Measurements from ENCODE around the gene P2RX1.
A peak's percentile ranks its signal among the peaks of the same experiment; 100 is the strongest.
"Not testable (repeated sequence)": the region's sequence is repeated elsewhere in the genome, so short reads cannot be mapped to it uniquely, and the experiment has no call there.

Gene P2RX1

DNA sequence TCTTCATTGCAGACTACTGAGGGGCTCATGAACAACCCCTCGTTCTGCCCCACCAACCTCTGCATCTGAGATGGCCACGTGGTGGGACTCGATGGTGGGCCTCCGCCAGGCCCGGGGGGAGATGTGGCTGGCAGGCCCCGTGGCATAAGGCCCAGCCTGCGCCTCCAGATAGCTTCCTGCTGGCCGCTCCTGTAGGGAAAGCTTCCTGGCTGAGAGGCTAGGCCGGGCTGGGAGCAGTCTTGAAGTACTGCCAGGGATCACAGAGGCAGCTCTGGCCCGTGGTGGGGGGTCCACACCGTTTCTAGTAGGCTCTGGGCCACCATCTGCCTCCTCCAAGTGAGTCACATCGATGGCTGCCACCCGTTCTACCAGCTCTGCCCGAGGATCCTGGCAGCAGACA, 31.0 kb downstream of the P2RX1 start:
- no peak for DNase-seq

DNA sequence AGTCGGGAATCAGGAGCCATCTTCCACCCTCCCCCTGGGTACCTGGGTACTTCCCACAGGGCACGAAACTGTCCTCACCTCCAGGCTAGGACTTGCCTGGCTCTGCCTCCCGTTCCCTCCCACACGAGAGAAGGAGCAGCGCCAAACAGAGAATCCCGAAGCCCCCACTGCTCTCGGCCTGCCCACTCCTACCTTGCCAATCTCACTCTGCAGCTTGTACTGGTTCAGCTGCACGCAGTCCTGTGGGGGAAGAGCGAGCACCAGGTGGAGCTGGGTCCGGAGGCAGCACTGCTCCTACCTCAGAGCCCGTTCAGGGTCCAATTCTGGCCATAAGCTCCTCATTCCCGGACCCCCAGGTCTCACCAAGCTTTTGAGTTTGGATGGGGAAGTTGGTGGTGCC, 32.1 kb downstream of the P2RX1 start:
- no peak for DNase-seq

DNA sequence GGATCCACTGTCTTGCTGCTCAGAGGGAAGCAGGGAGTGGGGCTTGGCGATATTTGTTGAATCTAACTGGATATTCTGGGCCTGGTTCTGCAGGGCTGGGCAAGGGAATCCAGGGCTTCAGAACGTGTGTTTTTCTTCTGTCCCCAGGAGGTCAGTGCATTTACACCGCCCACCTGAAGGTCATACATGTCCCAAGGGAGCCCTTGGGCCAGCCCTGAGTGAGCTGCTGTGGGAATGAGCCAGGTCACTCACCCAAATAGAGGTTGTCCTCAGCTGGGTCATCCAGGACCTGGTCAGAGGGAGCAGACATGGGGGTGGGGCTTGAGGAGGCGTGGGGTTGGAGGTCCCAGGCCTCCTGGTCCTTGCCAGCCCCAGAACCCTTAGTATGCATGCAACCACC, 34.0 kb downstream of the P2RX1 start:
- no peak for DNase-seq

DNA sequence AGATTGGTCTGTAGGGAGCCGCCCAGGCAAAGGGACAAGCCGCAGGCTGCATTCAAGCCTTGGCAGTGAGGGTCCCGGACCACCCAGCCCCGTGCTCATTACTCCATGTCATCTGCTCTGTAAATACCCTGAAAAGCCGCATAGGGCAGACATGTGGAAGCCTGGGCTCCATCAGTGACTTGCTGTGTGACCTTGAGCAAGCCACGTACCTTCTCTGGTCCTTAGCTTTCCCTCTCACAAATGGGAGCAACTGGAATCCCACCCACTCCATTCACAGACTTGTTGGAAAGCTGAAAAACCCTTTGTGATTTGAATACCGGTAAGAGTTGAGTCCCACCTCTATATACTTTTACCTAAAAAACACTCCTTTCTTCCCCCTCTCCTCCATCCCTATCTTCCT, 35.3 kb downstream of the P2RX1 start:
- DNase-seq, result no peak

DNA sequence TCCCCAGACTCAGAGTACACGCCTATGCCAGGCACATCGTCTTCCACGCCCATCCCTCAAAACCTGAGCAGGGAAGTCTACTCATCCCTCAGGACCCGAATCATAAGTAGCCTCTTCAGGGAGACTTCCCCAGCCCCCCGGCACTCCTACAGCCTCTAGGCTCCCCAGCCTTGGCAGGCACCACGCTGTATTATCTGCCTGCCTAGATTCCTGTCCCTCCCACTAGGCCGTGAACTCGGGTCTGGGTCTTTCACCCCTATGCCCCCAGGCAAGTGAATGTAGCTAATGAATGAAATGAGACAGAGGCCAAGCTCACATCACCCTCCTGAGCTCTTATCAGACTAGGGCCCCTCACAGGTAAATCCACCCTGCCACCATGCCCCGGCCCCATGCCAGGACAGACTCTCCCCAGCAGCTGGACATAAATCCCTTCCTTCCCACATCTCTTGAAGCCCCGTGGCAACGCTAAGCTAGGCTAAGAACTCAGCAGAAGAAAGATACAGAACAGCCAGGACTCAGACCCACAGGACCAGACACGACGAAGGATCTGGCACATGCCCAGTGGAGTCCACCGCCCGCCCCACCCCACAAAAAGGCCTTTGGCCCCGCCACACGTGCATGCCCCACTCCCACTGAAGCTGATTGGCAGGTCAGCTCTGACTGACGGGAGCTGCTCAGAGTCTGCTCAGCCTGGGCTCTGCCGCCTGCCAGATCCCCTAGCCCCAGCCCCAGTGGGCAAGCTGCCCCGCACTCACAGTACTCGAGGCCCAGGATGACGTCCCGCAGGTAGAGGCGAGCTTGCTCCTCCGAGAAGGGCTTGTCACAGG, 36.5 kb downstream of the P2RX1 start:
- no peak for DNase-seq

DNA sequence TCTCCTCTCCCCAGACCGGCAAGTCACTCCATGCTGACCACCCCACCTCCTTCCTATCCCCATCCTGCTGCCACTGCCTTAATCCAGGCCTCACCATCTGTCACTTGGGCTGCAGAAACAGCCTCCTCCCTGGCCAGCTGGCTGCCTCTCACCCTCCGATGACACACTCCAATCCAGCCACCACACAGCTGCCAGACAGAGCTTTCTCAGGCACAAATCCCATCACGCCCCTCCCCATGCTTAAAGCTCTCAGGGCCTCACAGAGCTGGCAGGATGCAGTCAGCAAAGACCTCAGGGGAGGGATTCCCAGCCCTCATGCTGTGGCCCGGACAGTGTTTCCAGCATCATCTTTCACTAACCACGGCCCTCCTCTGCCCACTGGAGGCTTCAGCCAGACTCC, 37.1 kb downstream of the P2RX1 start:
- DNase-seq, result peak; percentile 86

DNA sequence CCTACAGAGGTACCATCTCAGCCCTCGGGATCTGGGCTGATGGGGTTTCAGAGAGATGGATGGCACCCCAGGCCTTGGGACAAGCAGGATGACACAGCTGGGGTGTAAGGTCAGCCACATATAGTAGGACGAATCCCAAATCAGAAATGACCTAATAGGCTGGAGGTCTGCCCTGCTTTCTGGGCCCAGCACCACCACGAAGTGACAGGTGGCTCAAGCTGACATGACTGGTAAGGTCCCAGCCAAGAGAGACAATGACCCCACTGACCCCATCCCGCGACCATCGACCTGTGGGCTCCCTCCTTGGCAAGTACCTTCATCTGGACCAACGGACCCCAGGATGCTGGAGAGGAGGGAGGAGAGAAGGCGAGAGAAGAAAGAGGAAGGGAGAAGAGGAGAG, 39.0 kb downstream of the P2RX1 start:
- no peak for DNase-seq

DNA sequence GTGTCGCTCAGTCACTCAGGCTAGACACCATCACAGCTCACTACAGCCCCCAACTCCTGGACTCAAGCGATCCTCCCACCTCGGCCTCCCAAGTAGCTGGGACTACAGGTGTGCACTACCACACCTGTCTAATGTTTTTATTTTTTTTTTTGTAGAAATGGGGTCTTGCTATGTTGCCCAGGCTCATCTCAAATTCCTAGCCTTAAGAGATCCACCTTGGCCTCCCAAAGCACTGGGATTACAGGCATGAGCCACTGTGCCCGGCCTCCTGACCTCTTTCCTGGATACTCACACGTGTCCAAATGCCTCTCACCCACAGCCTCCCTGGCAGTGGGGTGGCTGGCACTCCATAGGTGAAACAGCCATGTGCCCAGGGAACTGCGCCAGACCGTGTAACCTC, 40.9 kb downstream of the P2RX1 start:
- no peak for DNase-seq

DNA sequence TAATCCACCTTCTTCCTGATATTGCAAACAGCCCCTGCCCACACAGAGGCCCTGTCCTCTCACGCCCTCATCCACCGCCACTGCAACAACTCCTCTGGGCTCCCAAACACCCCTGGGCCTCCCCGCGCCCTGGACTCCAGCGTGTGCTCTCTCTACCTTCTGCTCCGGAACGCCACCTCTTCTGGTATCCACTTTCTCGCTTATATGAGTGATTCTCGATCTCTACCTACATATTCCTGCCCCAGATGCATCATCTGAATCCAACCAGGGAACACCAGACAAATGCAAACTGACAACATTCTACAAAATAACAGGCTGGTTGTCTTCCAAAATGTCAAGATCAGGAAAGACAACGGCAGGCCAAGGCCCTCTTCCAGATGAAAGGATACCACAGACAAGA, 42.4 kb downstream of the P2RX1 start:
- DNase-seq, result no peak

DNA sequence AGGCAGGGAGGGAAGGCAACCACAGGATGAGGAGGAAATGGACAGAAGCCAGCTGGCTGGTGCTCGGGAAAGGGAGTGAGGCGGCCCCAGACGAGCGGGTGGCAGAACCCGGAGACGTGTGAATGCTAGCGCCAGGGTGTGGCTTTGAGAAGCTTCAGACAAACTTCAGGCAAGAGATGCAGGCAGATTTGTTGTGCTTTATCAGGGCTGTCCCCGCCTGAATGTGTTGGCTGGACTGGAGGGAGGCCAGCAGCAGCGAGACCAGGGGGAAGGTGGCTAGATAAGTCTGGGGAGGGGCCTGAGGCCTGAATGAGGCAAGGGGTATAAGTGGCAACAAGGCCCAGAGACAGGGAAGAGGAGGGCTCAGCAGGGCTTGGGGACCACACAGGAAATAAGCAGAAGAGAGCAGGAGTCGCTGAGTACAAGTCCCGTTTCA, 45.4 kb downstream of the P2RX1 start:
- peak; percentile 22 for DNase-seq

DNA sequence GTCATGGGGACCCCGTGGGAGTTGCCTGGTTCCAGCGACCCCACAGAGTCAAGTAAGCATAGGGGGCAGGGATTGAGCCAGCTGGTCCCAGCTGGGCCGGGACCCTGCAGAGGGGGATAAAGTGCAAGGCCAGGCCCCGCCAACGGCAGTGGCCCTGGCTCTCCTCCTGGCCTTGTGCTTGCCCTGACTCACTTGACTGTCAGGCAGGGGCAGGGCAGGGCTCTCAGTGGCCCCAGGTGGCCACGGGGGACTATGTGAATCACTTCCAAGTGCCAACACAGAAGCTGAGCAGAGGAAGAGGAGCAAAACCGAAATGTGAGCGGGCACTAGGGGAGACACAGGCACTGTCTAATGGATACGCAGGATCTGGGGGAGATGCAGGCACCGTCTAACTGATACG, 48.7 kb downstream of the P2RX1 start:
- no peak for DNase-seq

DNA sequence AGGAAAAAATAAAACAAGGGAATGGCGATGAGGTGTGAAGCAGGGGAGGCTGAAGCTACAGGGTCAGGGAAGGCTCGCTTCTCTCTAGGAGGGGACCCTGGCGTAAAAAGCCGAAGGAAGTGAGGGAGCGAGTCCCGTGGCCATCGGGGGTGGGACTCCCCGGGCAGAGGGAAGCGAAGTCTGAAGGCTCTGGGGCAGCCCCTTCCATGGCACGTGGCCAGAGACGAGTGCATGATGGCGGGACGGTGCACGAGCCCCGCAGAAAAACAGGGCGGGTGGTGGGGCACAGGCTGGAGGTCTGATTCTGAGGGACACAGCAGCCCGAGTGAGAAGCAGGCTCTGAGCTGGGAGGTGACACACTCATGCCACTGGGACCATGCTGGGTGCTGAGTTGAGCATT, 49.2 kb downstream of the P2RX1 start:
- DNase-seq, result no peak

DNA sequence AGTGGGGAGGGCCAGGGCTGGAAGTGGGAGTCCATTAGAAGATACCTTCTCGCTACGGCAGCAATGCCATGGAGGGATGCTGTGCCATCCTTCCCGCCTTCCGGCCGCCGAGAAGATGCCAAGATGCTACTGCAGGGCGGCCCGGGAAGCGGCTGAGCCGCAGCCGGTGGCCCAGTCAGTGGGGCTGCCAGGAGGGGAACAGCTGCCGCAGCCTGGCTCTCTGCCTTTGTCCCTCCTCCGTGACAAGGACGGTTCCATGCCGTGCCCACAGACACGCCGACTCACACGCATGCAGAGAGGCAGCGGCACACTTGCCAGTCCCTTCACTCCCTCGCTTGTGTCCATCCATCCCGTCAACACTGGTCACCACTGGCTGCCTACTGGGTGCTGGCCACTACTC, 50.0 kb downstream of the P2RX1 start:
- DNase-seq, result no peak

DNA sequence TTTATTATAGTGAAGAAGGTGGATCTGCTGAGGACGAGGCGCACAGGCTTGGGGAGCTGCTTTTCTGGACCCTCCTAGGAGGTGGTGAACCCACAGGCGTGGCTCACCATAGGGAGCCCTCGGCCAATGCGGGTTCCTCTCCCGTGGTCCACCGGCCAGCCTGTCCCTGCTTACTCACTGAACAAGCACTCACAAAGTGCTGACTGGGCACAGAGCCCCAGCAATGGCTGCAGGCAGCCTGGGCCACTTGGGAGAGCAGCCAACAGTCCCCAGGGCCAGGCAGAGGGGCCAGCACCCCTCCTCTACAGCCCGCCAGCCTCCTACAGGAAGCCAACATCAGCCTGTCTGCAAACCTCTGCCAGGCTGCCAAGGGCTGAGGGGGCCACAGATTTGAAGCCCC, 51.1 kb downstream of the P2RX1 start:
- DNase-seq, result no peak

DNA sequence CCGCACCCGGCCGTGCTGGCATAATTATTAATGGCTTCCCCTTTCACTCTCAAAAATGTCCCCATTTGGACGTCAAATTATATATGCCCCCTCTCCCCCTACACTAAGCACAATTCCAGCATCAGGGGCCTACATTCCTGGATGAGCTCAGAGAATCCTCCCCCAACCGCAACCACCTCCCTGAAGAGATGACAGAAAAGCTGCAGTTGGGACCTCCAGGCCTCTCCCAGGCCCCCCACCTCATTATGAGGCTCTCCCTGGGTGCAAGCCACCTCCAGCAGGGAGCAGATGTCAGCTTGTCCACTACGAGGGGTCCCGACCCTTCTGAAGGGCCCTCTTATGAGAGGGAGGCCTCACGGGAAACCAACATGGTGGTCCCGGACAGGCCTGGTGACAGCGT, 51.7 kb downstream of the P2RX1 start:
- DNase-seq, result no peak

DNA sequence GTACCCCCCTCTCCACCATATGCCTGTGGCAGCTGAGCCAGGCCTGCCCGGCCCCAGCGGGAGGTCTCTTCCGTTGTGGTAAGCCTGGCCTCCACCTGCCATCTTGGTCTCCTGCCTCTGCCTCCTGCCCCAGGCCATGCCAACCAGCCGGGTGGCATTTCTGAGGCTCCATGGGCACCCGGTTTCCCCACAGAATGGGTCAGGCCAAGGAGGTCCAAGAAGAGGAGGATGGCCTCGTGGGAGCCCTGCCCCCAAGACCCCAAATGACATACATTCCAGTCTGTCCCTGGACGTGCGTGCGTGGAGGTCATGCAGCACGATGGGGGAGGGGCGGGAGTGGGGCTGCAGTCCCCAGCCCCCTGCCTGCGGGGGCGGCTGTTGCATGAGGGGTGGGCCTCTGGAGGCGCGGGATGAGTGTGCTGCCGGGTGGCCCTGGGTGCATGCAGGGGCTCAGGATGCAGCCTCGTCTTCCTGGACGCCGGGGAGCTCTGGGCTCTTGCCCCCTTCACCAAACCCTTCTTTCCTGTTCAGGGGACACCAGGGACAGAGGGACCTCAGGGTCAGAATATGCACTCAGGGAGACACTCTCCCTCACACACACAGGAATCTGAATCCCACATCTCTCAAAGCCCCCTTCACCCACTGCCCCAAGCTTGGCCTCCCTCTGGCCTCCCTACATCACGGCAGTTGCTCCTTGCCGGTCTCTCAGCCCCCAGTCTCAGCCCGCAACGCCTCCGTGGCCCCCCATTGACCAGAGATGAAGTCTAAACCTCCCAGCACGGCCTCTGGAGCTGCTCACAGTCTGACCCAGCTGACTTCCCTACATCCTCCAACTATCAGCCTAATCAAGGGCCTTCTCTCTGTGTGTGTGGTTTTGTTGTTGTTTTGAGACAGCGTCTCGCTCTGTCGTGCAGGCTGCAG, 54.2 kb downstream of the P2RX1 start:
- no peak for DNase-seq

DNA sequence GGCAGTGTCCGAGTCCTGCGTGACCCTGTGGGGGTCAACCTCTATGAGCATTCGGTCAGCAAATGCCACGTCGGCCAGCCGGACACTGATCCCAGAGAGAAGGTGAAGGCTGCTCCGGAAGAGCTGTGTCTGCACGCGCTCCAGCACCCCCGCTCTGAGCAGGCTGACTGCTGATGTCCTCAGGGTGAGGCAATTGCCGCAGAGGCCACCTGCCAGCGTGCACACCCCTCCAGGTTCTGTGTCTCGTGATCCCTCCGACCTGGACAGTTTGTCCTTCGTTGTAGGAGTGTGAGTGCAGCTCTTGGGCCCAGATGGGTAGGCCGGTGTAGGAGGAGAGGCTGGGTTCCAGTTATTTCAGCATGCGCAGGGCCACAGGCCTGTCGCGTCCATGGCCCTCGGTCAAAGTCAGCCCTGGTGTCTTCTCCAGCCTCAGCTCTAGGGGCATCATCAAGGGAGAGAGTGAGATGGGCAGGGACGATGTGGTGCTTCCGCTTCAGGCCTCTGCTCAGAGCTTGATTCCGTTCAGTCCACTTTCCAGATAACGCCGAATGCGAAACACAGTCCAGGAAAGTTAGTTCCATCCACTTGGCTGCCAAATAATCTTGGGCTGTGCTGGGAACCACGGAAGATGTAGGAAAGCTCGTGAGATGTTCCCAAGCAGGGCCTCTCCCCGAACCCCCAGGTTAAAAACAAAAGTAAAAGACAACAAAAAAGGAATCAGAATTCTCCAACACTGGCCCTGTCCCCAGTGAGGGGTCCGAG, 55.1 kb downstream of the P2RX1 start:
- no peak for DNase-seq

DNA sequence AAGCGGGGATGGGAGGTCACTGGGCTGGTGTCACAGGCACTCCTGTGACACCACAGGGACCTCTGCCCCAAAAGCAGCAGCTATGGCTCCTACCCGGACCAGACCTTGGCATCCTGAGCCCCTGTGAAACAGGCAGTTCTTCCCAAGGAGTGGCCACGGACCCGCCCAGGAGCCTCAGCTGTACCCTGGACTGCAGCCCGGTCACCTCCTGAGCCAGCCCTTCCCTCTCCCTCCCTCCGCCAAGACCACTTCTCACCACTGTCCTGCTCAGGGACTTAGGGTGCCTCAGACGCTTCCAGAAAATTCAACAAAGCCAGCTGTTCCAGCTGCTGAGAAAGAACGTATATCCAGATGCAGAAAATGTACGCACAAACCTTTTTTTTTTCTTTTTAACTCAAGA, 56.3 kb downstream of the P2RX1 start:
- DNase-seq, result no peak

DNA sequence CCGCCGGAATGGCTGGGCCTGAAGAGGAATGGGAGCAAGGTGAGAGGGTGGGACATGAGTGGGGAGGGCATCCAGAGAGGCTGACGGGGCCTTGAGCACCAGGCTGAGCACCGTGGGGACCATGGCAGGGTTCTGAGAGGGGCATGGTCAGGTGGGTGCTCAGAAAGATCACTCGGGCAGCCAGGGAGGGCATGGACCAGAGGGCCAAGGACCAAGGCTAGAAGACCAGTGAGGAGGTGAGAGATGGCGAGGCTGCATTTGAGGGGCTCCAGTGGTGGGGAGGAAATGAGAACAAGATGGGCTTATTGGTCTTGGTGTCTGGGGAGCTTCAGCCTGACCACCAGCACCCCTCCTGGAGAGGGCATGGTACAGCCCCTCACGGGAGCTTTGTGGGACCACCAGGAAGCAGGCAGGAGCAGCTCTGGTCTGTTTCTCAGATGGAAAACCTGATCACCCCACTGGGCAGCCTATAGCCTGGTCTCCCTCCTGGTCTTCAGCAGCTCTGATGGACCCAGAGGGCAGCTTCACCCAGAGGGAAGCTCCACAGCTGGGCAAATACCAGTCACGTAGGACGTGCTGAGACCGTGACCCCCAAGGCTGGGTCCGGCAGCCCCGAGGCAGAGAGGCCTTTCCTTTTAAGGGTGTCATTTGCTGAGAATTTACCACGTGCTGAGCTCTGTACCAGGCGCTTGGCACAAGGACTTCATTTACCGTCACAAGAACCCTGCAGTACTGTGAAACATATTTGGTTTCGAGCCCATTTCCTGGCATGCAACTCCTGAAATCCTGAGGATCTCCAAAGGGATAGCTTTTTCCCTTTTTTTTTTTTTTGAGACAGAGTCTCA, 58.8 kb downstream of the P2RX1 start:
- no peak for DNase-seq

DNA sequence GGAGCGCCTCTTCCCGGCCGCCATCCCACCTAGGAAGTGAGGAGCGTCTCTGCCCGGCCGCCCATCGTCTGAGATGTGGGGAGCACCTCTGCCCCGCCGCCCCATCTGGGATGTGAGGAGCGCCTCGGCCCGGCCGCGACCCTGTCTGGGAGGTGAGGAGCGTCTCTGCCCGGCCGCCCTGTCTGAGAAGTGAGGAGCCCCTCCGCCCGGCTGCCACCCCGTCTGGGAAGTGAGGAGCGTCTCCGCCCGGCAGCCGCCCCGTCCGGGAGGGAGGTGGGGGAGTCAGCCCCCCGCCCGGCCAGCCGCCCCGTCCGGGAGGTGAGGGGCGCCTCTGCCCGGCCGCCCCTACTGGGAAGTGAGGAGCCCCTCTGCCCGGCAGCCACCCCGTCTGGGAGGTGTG, 62.1 kb downstream of the P2RX1 start:
- not testable (repeated sequence) for DNase-seq

DNA sequence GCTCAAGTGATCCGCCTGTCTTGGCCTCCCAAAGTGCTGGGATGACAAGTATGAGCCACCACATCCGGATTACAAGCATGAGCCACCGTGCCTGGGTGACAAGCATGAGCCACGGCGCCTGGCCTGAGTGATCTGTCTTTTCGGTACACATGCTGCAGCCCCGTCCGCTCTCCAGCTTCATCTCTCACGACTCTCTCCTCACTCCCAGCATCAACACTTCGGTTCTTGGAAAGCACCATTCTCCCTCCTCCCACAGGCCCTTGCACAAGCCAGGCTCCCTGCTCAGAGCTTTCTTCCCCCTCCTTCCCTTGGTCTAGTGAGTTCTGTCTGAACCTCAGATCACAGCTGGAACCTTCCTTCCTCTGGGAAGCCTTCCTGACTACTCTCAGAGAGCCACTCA, 63.7 kb downstream of the P2RX1 start:
- DNase-seq, result no peak

DNA sequence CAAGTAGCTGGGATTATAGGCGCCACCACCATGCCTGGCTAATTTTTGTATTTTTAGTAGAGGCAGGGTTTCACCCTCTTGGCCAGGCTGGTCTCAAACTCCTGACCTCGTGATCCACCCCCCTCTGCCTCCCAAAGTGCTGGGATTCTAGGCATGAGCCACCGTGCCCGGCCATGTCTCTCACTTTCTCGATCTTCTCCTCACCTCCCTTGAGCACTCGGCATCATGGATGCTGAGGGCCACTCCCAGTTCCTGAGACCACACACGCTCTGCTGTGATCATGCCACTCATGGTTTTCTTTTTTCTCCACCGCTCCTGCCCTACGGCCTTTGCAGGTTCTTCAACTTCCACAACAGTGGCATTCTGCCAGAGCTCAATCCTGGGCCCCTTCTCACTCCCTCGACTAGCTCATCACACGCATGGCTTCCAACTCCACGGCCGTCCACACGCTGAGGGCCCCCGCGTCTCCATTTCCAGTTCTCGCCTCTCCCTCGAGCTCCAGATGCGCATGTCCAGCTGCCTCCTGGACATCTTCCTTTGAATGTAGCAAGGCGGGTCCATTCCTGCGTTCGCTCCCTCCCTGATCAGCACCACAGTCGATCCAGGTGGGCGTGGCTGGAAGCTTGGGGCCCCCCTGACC, 64.7 kb downstream of the P2RX1 start:
- DNase-seq, result no peak
